Activated T-helper 17 cell treated with anti-CD3 and anti-CD28 coated beads, Interleukin-2, amount 50 U/mL, for 72 hours (primary cell): Measurements from ENCODE around the gene IGF1R. TPM values are rescaled to one million over a fixed set of nuclear protein-coding genes. Genes with fewer than 3 reads are reported as not detected.
A peak's percentile ranks its signal among the peaks of the same experiment; 100 is the strongest.

Experiments
- ATAC-seq: fragments of 150-1000 bp; cut with Tn5 transposase; replicated peaks from 2 replicates; pipeline ENCODE4 v1.10.0; 2021; ENCODE audit warnings: mild to moderate bottlenecking, moderate library complexity
- H3K27ac Mint-ChIP-seq: one replicate; pipeline ENCODE4 v1.8.0; 2022; ENCODE audit warnings: mixed read lengths
- H3K27me3 Mint-ChIP-seq: one replicate; pipeline ENCODE4 v1.8.0; 2022; ENCODE audit warnings: mixed read lengths
- H3K36me3 Mint-ChIP-seq: one replicate; pipeline ENCODE4 v1.8.0; 2022; ENCODE audit warnings: low read depth, mild to moderate bottlenecking, mixed read lengths
- H3K4me1 Mint-ChIP-seq: one replicate; pipeline ENCODE4 v1.8.0; 2022; ENCODE audit warnings: mixed read lengths
- H3K4me3 Mint-ChIP-seq: one replicate; pipeline ENCODE4 v1.8.0; 2022; ENCODE audit warnings: mild to moderate bottlenecking, mixed read lengths
- H3K9me3 Mint-ChIP-seq: one replicate; pipeline ENCODE4 v1.8.0; 2022; ENCODE audit warnings: mixed read lengths
- total RNA-seq, 2 donors: library from RNA; stranded (reverse); gene quantifications; one replicate each; pipeline ENCODE4 v1.2.3, GENCODE V29; 2022

The IGF1R gene
- total RNA-seq, 2 donors from 2014 or later, result 4.6 to 33.8 TPM

GRCh38 chr15:98951004-98951403, 302.7 kb downstream of the IGF1R start:
- no peak for ATAC-seq
- peaks cover 16% of the 10 kb centered on the region for H3K4me1 Mint-ChIP-seq
- peaks cover 18% of the 10 kb centered on the region for H3K36me3 Mint-ChIP-seq
- H3K27ac Mint-ChIP-seq, result no peak overlapping the region
- H3K27me3 Mint-ChIP-seq, result no peaks in the 10 kb centered on the region
- H3K4me3 Mint-ChIP-seq, result no peak overlapping the region
- H3K9me3 Mint-ChIP-seq, result no peaks in the 10 kb centered on the region

- Mint-ChIP-seq H3K27me3 (no peaks in the 10 kb centered on the region), H3K4me1 (peaks cover 16% of the 10 kb centered on the region), H3K9me3 (no peaks in the 10 kb centered on the region), H3K4me3 (peak overlapping the region; percentile 57), H3K27ac (peak overlapping the region; percentile 91), H3K36me3 (peaks cover 18% of the 10 kb centered on the region)
- ATAC-seq, result no peak
Measured at GRCh38 chr15:98951493-98952320, 303.4 kb downstream of the IGF1R start.

- Mint-ChIP-seq H3K4me1 (peaks cover 16% of the 10 kb centered on the region), H3K9me3 (no peaks in the 10 kb centered on the region), H3K27me3 (no peaks in the 10 kb centered on the region), H3K36me3 (peaks cover 19% of the 10 kb centered on the region), H3K27ac (peak overlapping the region; percentile 91), H3K4me3 (peak overlapping the region; percentile 57)
- peak; percentile 73 for ATAC-seq
Measured at GRCh38 chr15:98952381-98952803, 304.1 kb downstream of the IGF1R start.

GRCh38 chr15:98953000-98953787, 304.9 kb downstream of the IGF1R start:
- peak overlapping the region; percentile 57 for H3K4me3 Mint-ChIP-seq
- H3K9me3 Mint-ChIP-seq, result no peaks in the 10 kb centered on the region
- peak; percentile 82 for ATAC-seq
- peaks cover 16% of the 10 kb centered on the region for H3K4me1 Mint-ChIP-seq
- peaks cover 28% of the 10 kb centered on the region for H3K36me3 Mint-ChIP-seq
- peak overlapping the region; percentile 91 for H3K27ac Mint-ChIP-seq
- H3K27me3 Mint-ChIP-seq, result no peaks in the 10 kb centered on the region

- Mint-ChIP-seq H3K9me3 (no peaks in the 10 kb centered on the region), H3K4me3 (peak overlapping the region; percentile 57), H3K27ac (no peak overlapping the region), H3K4me1 (peaks cover 16% of the 10 kb centered on the region), H3K27me3 (no peaks in the 10 kb centered on the region), H3K36me3 (peaks cover 31% of the 10 kb centered on the region)
- no peak for ATAC-seq
Measured at GRCh38 chr15:98953968-98954367, 305.6 kb downstream of the IGF1R start.

- no peak overlapping the region for H3K4me3 Mint-ChIP-seq
- ATAC-seq, result no peak
- H3K27me3 Mint-ChIP-seq, result no peaks in the 10 kb centered on the region
- H3K4me1 Mint-ChIP-seq, result peaks cover 16% of the 10 kb centered on the region
- H3K9me3 Mint-ChIP-seq, result no peaks in the 10 kb centered on the region
- H3K36me3 Mint-ChIP-seq, result peaks cover 31% of the 10 kb centered on the region
- H3K27ac Mint-ChIP-seq, result no peak overlapping the region
Measured at GRCh38 chr15:98954411-98954810, 306.1 kb downstream of the IGF1R start.

GRCh38 chr15:98955331-98955730, 307.0 kb downstream of the IGF1R start:
- no peak overlapping the region for H3K27ac Mint-ChIP-seq
- no peak overlapping the region for H3K4me3 Mint-ChIP-seq
- H3K4me1 Mint-ChIP-seq, result peaks cover 16% of the 10 kb centered on the region
- no peaks in the 10 kb centered on the region for H3K9me3 Mint-ChIP-seq
- ATAC-seq, result no peak
- peaks cover 40% of the 10 kb centered on the region for H3K36me3 Mint-ChIP-seq
- H3K27me3 Mint-ChIP-seq, result no peaks in the 10 kb centered on the region

- no peak for ATAC-seq
- Mint-ChIP-seq H3K36me3 (peaks cover 46% of the 10 kb centered on the region), H3K4me3 (no peak overlapping the region), H3K4me1 (peaks cover 16% of the 10 kb centered on the region), H3K27ac (no peak overlapping the region), H3K9me3 (no peaks in the 10 kb centered on the region), H3K27me3 (no peaks in the 10 kb centered on the region)
Measured at GRCh38 chr15:98955961-98956723, 307.8 kb downstream of the IGF1R start.

GRCh38 chr15:98956796-98957553, 308.6 kb downstream of the IGF1R start:
- peaks cover 15% of the 10 kb centered on the region for H3K4me1 Mint-ChIP-seq
- ATAC-seq, result no peak

GRCh38 chr15:98957655-98958054, 309.3 kb downstream of the IGF1R start:
- no peak for ATAC-seq
- peaks cover 4% of the 10 kb centered on the region for H3K9me3 Mint-ChIP-seq
- H3K4me3 Mint-ChIP-seq, result no peak overlapping the region
- H3K27me3 Mint-ChIP-seq, result no peaks in the 10 kb centered on the region
- peaks cover 9% of the 10 kb centered on the region for H3K4me1 Mint-ChIP-seq
- peaks cover 54% of the 10 kb centered on the region for H3K36me3 Mint-ChIP-seq
- no peak overlapping the region for H3K27ac Mint-ChIP-seq

More at GRCh38 chr15:98956796-98957553, 308.6 kb downstream of the IGF1R start:
- Mint-ChIP-seq H3K9me3 (peaks cover 4% of the 10 kb centered on the region), H3K36me3 (peaks cover 54% of the 10 kb centered on the region), H3K27me3 (no peaks in the 10 kb centered on the region), H3K27ac (no peak overlapping the region), H3K4me3 (no peak overlapping the region)

GRCh38 chr15:98958076-98958475, 309.7 kb downstream of the IGF1R start:
- Mint-ChIP-seq H3K4me1 (peaks cover 5% of the 10 kb centered on the region), H3K9me3 (peaks cover 4% of the 10 kb centered on the region), H3K27me3 (no peaks in the 10 kb centered on the region), H3K27ac (no peak overlapping the region), H3K4me3 (no peak overlapping the region), H3K36me3 (peaks cover 53% of the 10 kb centered on the region)
- ATAC-seq, result no peak

- Mint-ChIP-seq H3K4me1 (no peaks in the 10 kb centered on the region), H3K27me3 (no peaks in the 10 kb centered on the region), H3K4me3 (no peak overlapping the region), H3K36me3 (peaks cover 45% of the 10 kb centered on the region), H3K27ac (no peak overlapping the region), H3K9me3 (peaks cover 4% of the 10 kb centered on the region)
- no peak for ATAC-seq
Measured at GRCh38 chr15:98958918-98959639, 310.7 kb downstream of the IGF1R start.

GRCh38 chr15:98959640-98960007, 311.3 kb downstream of the IGF1R start:
- ATAC-seq, result no peak
- peaks cover 45% of the 10 kb centered on the region for H3K36me3 Mint-ChIP-seq
- H3K4me3 Mint-ChIP-seq, result no peak overlapping the region
- H3K27ac Mint-ChIP-seq, result no peak overlapping the region
- peaks cover 4% of the 10 kb centered on the region for H3K9me3 Mint-ChIP-seq
- no peaks in the 10 kb centered on the region for H3K27me3 Mint-ChIP-seq
- no peaks in the 10 kb centered on the region for H3K4me1 Mint-ChIP-seq
